HEK293T (cell line): ENCODE data around the gene TANK.

ENCODE experiments used
- CTCF ChIA-PET: fragments of 350-600 bp; formaldehyde crosslinking; extraction: SDS; loops from one replicate; lab custom pipeline; 2021; ENCODE audit warnings: antibody characterized with exemption, inconsistent platforms; lab: Yijun Ruan, JAX
- POLR2A ChIA-PET: fragments of 350-600 bp; formaldehyde crosslinking; extraction: SDS; loops from one replicate; lab custom pipeline; 2020; ENCODE audit warnings: antibody characterized with exemption, inconsistent platforms; lab: Yijun Ruan, JAX
- DNase-seq: peaks from one replicate; pipeline ENCODE4 v3.0.0; 2012; ENCODE audit warnings: mixed read lengths; ENCODE audit errors: extremely low spot score
- ARNT ChIP-seq: fragments of 450-650 bp; IDR thresholded peaks from 2 replicates; pipeline ENCODE4 v1.6.1; 2017; ENCODE audit warnings: mild to moderate bottlenecking
- BHLHE40 ChIP-seq: fragments of 450-650 bp; IDR thresholded peaks from 2 replicates; pipeline ENCODE4 v1.6.1; 2016; ENCODE audit warnings: mild to moderate bottlenecking, moderate library complexity, borderline replicate concordance
- CTBP1 ChIP-seq: fragments of 450-650 bp; IDR thresholded peaks from 2 replicates; pipeline ENCODE4 v1.6.1; 2016; ENCODE audit warnings: borderline replicate concordance
- ELF4 ChIP-seq: fragments of 450-650 bp; IDR thresholded peaks from 2 replicates; pipeline ENCODE4 v1.6.1; 2017; ENCODE audit warnings: antibody characterized with exemption
- FOXA1 ChIP-seq: fragments of 450-650 bp; IDR thresholded peaks from 2 replicates; pipeline ENCODE4 v1.6.1; 2016; ENCODE audit warnings: mild to moderate bottlenecking
- FOXK2 ChIP-seq: fragments of 450-650 bp; IDR thresholded peaks from 2 replicates; pipeline ENCODE4 v1.6.1; 2016; ENCODE audit warnings: mild to moderate bottlenecking
- FOXM1 ChIP-seq: fragments of 450-650 bp; IDR thresholded peaks from 2 replicates; pipeline ENCODE4 v1.6.1; 2017; ENCODE audit warnings: mild to moderate bottlenecking, borderline replicate concordance
- HDGF ChIP-seq: fragments of 450-650 bp; IDR thresholded peaks from 2 replicates; pipeline ENCODE4 v1.6.1; 2017; ENCODE audit warnings: antibody characterized with exemption, borderline replicate concordance
- L3MBTL2 ChIP-seq: fragments of 450-650 bp; conservative IDR thresholded peaks from 2 replicates; pipeline ENCODE4 v1.6.1; 2016; ENCODE audit warnings: mild to moderate bottlenecking
- LEF1 ChIP-seq: fragments of 450-650 bp; IDR thresholded peaks from 2 replicates; pipeline ENCODE4 v1.6.1; 2017; ENCODE audit warnings: mild to moderate bottlenecking, borderline replicate concordance
- NFRKB ChIP-seq: fragments of 450-650 bp; IDR thresholded peaks from 2 replicates; pipeline ENCODE4 v1.6.1; 2016; ENCODE audit warnings: mild to moderate bottlenecking, moderate library complexity
- SP1 ChIP-seq: fragments of 450-650 bp; IDR thresholded peaks from 2 replicates; pipeline ENCODE4 v1.6.1; 2017
- SUZ12 ChIP-seq: fragments of 450-650 bp; IDR thresholded peaks from 2 replicates; pipeline ENCODE4 v1.6.1; 2016; ENCODE audit warnings: mild to moderate bottlenecking
- TARDBP ChIP-seq: fragments of 450-650 bp; IDR thresholded peaks from 2 replicates; pipeline ENCODE4 v1.6.1; 2016
- ZNF384 ChIP-seq: fragments of 450-650 bp; IDR thresholded peaks from 2 replicates; pipeline ENCODE4 v1.6.1; 2016
- TF ChIP-seq, protein P1 (sequence below): fragments of 450-650 bp; IDR thresholded peaks from 2 replicates; pipeline ENCODE4 v1.6.1; 2016

Gene TANK

GRCh38 chr2:161166538-161167409 lies 6.5 kb downstream of the TANK start:
- TF ChIP-seq TARDBP (no peak), CTBP1 (no peak), HDGF (no peak), SUZ12 (no peak), SP1 (no peak), ELF4 (no peak)
- ChIA-PET POLR2A (no interaction called here), CTCF (no interaction called here)
- no peak for DNase-seq

- ChIA-PET POLR2A (no interaction called here), CTCF (no interaction called here)
- no peak for DNase-seq
- TF ChIP-seq, protein P1, sequence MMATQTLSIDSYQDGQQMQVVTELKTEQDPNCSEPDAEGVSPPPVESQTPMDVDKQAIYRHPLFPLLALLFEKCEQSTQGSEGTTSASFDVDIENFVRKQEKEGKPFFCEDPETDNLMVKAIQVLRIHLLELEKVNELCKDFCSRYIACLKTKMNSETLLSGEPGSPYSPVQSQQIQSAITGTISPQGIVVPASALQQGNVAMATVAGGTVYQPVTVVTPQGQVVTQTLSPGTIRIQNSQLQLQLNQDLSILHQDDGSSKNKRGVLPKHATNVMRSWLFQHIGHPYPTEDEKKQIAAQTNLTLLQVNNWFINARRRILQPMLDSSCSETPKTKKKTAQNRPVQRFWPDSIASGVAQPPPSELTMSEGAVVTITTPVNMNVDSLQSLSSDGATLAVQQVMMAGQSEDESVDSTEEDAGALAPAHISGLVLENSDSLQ = no peak
- TF ChIP-seq TARDBP = no peak
- TF ChIP-seq ZNF384 = no peak
- no peak for TF ChIP-seq SUZ12
- TF ChIP-seq L3MBTL2 = no peak
Measured at GRCh38 chr2:161169335-161169734, 9.1 kb downstream of the TANK start.

- POLR2A ChIA-PET = no interaction called here
- no peak for DNase-seq
- no peak for TF ChIP-seq L3MBTL2
- TF ChIP-seq ZNF384 = no peak
- TF ChIP-seq, protein P1 = no peak
- no peak for TF ChIP-seq BHLHE40
- TF ChIP-seq ELF4 = no peak
- no peak for TF ChIP-seq NFRKB
- no peak for TF ChIP-seq FOXA1
- TF ChIP-seq TARDBP = no peak
- CTCF ChIA-PET = no interaction called here
Measured at GRCh38 chr2:161170377-161170776, 10.1 kb downstream of the TANK start.

DNA sequence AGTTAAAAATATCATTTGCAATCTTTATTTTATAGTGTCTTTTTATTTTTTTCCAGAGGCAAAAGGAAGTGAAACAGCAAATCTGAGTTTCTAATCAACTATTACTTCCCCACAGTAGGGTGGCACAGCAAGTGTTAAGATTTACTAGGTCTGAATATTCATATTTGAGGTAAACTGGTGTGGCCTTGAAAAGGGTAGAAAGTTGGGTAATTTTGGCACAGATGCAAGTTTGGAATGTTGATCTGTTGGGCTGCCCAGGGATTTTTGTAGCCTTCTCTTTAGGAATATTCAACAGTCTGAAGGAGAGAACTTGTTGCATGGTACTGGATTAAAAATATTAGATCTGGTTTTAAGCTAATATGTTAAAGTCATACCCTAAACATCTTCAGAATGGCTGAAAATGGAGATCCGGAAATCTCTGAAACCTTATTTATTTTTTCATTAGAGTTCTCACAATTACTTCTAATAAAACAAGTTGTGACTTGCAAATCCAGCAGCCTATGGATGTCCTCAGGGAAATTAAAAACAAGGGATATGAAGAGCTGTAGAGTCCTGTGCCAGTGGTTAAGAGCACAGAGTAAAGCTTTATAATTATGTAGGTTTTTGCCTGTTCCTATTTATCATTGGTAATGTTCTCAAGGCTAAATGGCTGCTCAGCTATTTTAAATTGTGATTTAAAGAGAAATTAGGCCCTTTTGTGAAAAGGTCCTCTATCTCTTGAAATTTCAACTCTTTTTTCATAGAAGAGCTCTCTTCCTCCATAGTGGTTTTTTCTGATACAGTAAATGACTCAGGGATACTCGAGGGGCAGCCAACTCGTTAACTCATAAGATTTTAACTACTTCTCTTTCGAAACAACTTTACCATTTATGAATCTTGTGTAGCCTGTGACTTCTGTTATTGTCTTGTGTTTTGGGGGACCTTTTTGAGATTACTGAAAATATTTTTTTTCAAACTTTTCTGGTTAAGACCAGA lies 11.0 kb downstream of the TANK start:
- CTCF ChIA-PET = no interaction called here
- no peak for TF ChIP-seq BHLHE40
- TF ChIP-seq ELF4 = no peak
- TF ChIP-seq LEF1 = no peak
- no peak for TF ChIP-seq ZNF384
- TF ChIP-seq HDGF = no peak
- TF ChIP-seq FOXM1 = no peak
- TF ChIP-seq SUZ12 = no peak
- TF ChIP-seq SP1 = no peak
- TF ChIP-seq NFRKB = no peak
- no peak for TF ChIP-seq FOXA1
- no peak for TF ChIP-seq TARDBP
- no peak for TF ChIP-seq ARNT
- no peak for TF ChIP-seq FOXK2
- TF ChIP-seq CTBP1 = no peak
- TF ChIP-seq, protein P1 = no peak
- TF ChIP-seq L3MBTL2 = no peak

DNA sequence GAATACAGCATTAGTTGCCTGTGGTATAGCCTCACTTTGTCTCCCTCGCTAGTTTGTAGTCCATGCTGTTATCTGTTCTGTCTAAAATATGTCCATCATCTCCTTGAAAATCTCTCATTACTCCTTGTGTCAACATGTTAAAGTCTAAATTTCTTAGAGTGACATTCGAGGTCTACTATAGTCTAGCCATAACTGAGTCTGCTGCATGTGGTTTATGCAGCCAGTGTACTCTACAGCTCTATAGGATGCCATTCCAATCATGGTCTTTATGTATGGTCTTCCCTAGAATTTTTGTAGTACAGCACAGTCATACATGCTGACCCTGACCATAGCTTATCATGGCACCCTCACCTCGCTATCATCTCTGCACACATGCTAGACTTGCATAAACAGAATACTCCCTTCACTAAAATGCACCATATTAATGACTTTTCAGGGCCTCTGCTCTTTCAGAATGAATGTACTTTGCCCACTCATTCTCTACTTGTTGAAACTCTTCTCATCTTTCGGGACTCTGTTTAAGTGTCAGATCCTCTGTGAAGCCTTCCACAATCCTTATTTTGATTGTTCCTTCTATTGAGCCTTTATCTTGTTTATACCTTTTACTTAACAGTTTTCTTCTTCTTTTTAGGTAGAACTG lies 12.8 kb downstream of the TANK start:
- no peak for DNase-seq
- ChIA-PET POLR2A (no interaction called here), CTCF (no interaction called here)
- TF ChIP-seq FOXM1 = no peak
- TF ChIP-seq BHLHE40 = no peak
- no peak for TF ChIP-seq LEF1
- no peak for TF ChIP-seq ELF4
- TF ChIP-seq FOXK2 = no peak
- TF ChIP-seq L3MBTL2 = no peak
- TF ChIP-seq SP1 = no peak
- no peak for TF ChIP-seq HDGF
- TF ChIP-seq FOXA1 = no peak
- no peak for TF ChIP-seq NFRKB
- TF ChIP-seq TARDBP = no peak
- TF ChIP-seq SUZ12 = no peak
- no peak for TF ChIP-seq ARNT
- TF ChIP-seq ZNF384 = no peak
- TF ChIP-seq, protein P1 = no peak
- no peak for TF ChIP-seq CTBP1

More for the DNA sequence above, 11.0 kb downstream of the TANK start:
- POLR2A ChIA-PET = no interaction called here
- no peak for DNase-seq
